Measurements from ENCODE around the gene DEPDC1B. TPM values are rescaled to one million over a fixed set of nuclear protein-coding genes. Genes with fewer than 3 reads are reported as not detected.
"Not testable (repeated sequence)": the region's sequence is repeated elsewhere in the genome, so short reads cannot be mapped to it uniquely, and the experiment has no call there.

Gene DEPDC1B
- total RNA-seq, 1 donor from 2014 or later: not detected

DNA sequence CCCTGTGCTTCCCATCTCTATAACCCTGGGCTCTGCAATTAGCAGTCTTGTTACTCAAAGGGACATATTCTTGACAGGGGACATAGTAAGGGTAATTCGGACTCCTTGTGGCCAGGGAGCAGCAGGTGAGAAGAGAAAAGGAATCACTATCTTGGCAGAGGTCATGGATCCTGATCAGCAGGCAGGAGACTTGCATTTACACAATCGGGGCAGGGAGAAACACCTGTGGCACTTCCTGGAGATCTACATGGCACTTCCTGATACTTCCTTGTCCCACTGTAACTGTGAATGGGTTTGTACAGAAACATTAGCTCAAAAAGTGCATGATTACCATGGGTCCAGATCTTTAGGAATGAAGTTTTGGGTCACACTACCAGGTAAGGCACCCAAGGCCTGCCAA lies 29.2 kb downstream of the DEPDC1B start:
- DNase-seq (ENCODE audit: low spot score): no peak
- intact Hi-C loops (cut with DNase I): loop anchor here (10.0 kb wide), 1 partner anchor 396 kb away; no protein-coding TSS in a partner anchor

DNA sequence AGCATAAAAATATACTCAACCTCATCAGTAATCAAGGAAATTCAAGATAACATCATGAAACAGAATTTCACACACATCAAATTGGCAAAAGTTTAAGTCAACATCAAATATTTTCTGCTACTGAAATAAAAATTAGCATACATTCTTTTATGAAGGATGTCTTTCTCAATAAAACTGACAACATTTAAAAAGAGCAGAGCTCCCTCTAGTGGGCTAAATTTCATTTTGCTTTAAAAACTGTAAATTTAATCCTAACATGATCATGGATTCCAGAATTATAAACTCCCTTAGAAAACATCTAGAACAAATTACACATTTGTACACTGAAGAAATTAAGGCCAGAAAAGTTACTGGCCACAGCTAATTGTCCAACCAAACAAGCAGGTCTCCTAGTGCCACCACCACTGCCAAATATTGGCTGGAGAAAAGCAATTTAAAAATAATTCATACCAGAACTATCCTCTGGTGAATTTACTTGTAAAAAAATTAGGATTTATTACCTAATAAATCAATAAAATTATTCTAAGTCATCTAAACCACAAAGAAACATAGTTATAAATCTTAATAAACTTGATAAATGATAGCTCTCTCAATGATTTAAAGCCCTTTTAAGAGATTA lies 31.2 kb downstream of the DEPDC1B start:
- DNase-seq (ENCODE audit: low spot score): no peak
- intact Hi-C loops (cut with DNase I): loop anchor here (5.0 kb wide), 2 partner anchors 851 to 1264 kb away; no protein-coding TSS in a partner anchor

DNA sequence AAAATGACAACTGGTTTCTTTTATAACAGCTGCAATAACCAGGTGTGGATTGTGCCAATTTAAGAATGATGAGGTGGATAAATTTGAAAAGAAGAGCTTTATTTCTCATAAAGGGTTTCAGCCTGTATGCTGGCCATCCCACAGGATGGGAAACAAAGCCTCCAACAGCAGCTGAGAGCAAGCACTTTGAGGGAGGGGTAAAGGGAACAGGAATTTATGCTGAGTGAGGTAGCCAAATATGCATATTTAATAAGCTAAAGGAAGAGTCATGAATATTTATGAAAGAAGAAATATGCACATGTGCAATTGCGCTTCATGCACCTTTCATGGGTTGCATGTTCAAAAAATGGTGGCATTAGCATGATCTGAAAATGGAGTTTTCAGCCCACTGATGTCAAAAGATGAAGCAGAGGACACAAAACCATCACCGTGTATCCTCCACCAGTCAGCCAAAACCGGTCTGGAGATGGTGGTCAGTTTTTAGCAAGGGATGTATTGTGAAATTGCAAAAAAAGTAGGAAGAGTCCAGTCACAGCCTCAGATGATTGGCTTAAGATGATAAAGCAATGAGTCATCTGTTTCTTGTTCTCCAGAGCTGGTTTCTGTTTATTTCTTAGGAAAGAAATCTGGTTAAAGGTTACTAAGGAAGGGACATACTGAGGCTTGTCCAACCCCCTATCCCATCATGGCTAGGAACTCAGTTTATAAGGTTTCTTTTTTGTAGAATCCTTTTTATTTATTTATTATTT lies 47.9 kb downstream of the DEPDC1B start:
- no peak for DNase-seq (ENCODE audit: low spot score)
- intact Hi-C loops (cut with DNase I): loop anchor here (5.0 kb wide), 1 partner anchor 840 kb away; no protein-coding TSS in a partner anchor

DNA sequence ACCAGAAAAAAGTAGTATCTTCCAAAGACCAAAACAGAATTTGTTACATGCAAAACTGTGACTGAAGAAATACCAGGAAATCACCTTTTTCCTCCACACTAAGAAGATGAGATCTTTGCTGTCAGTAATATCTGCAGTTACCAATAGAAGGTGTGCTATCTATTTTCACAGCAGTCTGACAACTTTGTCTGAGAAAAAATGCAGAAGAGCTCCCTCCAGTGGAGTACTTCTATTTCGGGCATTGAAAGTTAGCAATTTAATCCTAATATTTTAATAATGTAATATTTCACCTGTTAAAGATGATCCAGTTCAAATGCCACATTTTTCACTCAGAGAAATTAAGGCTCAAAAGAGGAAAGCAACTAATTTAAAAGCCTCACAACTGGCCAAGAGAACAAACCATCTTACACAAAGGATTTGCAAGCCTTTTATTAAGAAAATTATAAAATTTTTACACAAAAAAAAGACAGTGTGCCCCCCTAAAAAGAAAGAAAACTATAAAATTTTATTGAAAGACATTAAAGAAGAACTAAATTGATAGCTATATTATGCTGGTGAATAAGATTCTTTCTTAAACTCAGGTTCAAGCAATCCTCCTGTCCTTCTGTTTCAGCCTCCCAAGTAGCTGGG lies 50.6 kb downstream of the DEPDC1B start:
- no peak for DNase-seq (ENCODE audit: low spot score)
- intact Hi-C loops (cut with DNase I): no loop called here

DNA sequence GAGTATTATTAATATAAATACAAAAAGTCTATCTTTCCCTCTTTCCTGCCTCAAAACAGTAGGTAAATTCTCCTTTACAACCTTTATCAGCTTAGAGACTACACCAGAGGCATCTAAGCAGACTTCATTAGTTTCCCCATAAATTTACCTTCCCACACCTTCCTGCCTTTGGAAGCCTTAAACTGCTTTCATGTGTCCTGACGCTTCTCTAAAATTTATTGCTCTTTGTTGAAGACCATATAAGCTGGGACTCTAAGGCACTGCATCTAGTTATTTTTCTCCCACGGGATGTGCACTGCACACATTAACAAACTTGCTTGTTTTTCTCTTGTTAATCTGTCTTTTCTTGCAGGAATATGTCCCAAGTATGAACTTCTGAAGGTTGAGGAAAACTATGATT lies 51.8 kb downstream of the DEPDC1B start:
- intact Hi-C loops (cut with DNase I): no loop called here
- no peak for DNase-seq (ENCODE audit: low spot score)

DNA sequence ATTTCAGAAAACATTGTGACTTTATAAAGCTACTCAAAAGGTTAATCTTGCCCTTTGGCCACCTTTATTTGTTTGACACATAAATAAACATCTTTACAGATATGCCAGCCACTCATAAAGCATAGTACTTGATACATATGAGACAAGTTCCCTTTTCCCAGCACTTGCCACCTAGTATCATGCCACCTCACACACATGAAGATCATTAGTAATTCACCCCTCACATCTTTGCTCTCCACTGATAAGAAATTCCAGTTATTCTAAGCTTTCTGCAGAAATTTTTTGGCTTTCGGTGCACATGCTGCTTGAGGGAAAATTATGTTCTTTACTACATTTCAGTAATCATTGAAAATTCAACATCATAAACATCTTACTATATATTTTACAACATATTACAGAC lies 59.1 kb downstream of the DEPDC1B start:
- intact Hi-C loops (cut with DNase I): no loop called here
- no peak for DNase-seq (ENCODE audit: low spot score)

DNA sequence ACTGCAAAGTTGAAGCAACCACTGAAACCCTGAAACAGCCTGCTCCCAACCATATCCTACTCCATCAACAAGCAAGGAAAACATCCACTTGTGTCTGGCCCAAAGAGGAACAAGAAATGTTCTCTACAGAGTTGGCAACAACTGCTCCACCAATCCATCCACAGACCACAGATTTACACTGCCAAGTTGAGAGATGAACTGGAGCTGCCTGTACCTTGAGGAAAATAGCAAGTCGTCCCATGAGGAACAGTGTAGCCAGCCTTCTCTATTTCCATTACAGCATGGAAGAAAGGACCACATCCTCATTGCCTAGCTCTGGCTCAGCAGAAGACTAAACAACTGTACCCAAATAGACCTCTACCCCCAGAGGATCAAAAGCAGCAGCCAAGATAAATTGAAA lies 60.4 kb downstream of the DEPDC1B start:
- no peak for DNase-seq (ENCODE audit: low spot score)
- intact Hi-C loops (cut with DNase I): no loop called here

DNA sequence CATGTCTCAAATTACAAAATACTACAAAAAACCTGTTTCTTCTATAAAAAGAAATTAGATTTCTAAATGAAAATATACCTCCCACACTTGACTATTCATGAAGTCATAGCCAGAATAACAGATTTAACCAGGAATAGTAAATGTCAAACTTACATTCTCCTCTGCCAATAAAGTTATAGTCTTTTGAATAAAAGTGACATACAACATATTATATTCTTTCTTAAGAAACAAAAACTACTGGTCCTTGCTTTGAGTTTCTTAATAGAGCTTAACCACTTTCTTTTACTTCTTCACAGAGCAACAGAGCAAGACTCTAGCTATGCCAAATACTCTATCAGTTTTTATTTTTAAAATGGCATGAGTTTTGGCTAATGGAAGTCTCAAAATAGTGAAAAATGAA lies 61.7 kb downstream of the DEPDC1B start:
- DNase-seq (ENCODE audit: low spot score): no peak
- intact Hi-C loops (cut with DNase I): no loop called here

DNA sequence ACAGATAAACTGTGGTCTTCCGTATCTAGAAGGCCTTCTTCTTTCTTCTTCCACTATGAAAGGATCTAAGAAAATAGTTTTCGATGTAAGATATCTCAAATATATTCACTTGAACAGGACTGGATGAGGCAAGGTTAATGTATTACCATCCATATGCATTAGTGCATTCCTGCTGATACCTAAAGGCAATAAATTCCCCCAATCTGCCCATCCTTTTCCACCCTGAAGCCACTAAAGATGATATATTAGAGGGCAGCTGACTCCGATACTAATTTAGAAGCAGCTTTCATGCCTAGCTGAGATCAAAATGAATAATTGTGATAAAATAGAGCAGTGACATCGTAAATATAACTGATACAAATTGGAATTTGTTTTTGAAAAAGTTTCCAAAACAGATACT lies 63.3 kb downstream of the DEPDC1B start:
- DNase-seq (ENCODE audit: low spot score): no peak
- intact Hi-C loops (cut with DNase I): no loop called here

DNA sequence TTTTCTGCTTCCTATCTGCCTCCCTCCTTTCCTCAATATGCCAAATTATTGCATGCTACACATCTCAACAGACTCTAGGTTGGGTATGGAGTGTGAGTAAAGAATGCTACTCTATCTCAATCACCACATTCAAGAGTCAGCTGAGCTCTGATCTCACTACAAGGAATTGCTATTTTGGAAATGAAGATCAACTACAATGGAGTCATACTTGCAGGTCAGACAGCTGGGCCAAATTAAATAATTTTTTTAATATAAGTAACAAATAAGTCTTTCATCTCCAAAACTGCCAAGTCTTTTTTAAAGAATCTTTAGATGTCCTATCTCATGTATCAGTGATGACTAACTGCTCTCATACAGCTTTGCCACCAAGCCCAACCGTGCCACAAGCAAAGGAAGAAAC lies 64.0 kb downstream of the DEPDC1B start:
- DNase-seq (ENCODE audit: low spot score): no peak
- intact Hi-C loops (cut with DNase I): no loop called here

DNA sequence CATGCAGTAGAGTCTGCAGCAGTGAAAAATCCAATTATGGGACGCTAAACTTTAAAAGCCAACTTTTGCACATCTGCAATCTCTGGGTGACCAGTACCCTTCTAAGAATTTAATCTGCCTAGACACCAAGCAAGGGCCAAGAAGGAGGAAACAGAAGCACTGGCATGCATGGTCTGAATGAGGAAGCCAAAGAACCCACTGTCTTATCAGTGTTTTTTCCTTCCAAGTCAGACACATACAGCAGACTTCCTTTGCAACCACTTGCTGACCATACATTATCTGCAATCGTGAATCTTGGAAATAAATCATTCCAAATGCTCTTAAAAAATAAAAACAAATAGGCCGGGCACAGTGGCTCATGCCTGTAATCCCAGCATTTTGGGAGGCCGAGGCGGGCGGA lies 65.9 kb downstream of the DEPDC1B start:
- DNase-seq (ENCODE audit: low spot score): no peak
- intact Hi-C loops (cut with DNase I): no loop called here

DNA sequence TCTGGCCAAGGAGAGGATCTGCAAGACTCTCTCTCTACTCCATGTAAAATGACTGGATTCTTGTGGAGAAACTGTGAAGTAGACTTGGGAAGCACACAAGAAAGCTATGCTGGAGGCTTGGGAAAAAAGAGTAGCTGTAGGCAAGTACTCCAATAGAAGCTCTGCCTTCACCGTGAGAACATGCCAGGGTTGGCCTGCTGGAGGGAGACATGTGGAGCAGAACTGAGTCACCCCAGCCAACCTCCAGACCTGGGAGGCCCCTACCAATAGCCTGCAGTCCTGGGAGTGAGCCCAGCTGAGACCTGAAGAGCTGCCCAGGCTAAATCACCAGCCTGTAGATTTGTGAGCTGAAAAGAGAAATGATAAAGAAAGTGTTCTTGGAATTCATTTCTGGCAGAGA lies 66.6 kb downstream of the DEPDC1B start:
- DNase-seq (ENCODE audit: low spot score): no peak
- intact Hi-C loops (cut with DNase I): no loop called here

DNA sequence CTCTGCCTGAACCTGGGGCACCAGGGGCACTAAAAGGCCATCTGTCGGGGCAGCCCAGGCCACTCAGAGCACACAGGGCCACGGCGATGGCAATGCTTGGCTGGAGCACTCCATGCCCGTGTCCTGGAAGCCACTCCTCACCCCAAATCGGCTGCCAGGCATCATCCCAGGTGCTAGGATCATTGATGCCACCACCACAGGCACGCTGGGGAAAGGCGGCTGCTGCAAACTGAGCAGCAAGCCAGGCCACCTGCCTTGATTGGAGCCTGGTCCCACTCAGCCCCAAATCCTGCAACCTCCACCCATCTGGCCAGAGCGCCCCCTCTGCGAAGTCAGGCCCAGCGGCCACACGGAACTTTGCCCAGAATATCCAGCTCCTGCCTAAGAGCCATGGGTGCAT lies 67.8 kb downstream of the DEPDC1B start:
- intact Hi-C loops (cut with DNase I): no loop called here
- no peak for DNase-seq (ENCODE audit: low spot score)

DNA sequence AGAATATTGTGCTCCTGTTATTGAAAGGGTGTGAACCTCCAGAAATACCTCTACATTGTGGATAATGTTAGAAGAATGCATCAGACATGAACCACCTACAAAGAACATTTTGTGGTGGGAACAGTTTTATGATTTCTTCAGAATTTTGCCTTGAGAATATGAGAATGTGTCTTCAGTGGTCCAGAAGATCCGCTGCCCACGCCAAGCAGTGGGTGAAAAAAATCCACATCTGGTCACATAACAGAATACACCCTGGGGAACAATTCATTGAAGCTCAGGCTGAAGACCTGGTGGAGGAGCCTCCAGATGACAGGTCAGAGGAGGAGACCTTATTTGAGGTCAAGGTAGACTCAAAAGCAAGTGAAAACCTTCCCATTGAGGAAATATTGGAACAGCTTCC lies 69.1 kb downstream of the DEPDC1B start:
- intact Hi-C loops (cut with DNase I): no loop called here

DNA sequence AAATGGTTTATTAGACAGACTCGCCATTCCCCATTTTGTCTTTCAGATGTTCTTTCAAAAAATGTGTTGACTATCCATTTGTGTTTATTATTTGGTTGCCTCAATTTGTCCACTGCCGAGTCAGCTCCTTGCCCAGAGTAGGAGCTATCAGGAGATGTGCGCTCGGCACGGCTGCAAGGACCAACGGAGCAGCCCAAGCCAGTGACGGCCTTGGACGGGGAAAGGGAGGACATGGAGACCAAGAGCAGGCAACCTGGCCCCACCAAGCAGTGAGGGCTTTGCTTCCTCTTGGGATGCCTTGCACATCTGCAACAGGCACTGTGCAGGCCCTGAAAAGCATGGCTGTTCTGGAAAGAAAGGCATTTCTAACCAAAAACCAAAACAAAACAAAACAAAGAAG lies 69.8 kb downstream of the DEPDC1B start:
- intact Hi-C loops (cut with DNase I): no loop called here
- DNase-seq (ENCODE audit: low spot score): no peak

More for the DNA sequence above, 69.1 kb downstream of the DEPDC1B start:
- DNase-seq (ENCODE audit: low spot score): no peak

DNA sequence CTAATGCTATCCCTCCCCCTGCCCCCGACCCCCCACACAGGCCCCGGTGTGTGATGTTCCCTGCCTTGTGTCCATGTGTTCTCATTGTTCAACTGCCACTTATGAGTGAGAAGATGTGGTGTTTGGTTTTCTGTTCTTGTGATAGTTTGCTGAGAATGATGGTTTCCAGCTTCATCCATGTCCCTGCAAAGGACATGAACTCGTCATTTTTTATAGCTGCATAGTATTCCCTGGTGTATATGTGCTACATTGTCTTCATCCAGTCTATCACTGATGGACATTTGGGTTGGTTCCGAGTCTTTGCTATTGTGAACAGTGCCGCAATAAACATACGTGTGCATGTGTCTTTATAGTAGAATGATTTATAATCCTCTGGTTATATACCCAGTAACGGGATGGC lies 75.1 kb downstream of the DEPDC1B start:
- intact Hi-C loops (cut with DNase I); DNase-seq (ENCODE audit: low spot score): not testable (repeated sequence)

DNA sequence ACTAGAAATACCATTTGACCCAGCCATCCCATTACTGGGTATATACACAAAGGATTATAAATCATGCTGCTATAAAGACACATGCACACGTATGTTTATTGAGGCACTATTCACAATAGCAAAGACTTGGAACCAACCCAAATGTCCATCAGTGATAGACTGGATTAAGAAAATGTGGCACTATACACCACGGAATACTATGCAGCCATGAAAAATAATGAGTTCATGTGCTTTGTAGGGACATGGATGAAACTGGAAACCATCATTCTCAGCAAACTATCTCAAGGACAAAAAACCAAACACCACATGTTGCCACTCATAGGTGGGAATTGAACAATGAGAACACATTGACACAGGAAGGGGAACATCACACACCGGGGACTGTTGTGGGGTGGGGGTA lies 79.2 kb downstream of the DEPDC1B start:
- intact Hi-C loops (cut with DNase I); DNase-seq (ENCODE audit: low spot score): not testable (repeated sequence)

DNA sequence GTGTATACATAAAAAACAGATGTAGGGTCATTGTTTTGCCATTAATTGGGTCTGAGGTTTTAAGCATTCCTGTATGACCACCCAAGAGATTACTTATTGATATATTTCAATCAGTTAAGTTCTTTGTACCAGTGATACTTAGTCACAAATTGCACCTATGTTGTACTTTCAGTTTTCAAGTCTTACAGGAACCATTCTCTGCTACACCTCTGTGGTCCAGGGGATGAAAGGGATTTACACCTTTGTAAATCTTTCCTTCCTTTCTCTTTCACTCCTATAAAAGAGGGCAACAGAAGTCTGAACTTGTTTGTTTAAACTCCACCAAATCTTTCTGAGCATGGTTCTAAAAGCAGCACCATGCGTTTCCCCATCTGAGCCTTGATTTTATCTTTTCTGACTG lies 86.1 kb downstream of the DEPDC1B start:
- intact Hi-C loops (cut with DNase I): no loop called here
- no peak for DNase-seq (ENCODE audit: low spot score)

DNA sequence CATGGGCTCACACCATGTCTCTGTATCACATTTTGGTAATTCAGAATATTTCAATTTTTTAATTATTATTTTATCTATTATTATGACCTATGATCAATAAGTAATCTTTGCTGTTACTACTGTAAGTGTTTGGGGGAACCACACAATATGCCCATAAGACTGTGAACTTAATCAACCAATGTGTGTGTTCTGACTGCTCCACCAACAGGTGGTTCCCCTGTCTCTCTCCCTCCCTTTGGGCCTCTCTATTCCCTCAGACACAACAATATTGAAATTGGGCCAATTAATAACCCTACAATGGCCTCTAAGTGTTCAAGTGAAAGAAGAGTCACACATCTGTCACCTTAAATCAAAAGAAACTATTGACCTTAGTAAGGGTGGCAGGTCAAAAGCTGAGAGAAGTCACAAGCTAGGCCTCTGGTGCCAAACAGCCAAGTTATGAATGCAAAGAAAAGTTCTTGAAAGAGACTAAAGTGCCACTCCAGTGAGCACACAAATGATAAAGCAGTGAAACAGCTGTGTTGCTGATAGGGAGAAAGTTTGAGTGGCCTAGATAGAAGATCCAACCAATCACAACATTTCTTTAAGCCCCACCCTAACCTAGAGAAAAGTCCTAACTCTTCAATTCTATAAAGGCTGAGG lies 88.7 kb downstream of the DEPDC1B start:
- no peak for DNase-seq (ENCODE audit: low spot score)
- intact Hi-C loops (cut with DNase I): no loop called here

DNA sequence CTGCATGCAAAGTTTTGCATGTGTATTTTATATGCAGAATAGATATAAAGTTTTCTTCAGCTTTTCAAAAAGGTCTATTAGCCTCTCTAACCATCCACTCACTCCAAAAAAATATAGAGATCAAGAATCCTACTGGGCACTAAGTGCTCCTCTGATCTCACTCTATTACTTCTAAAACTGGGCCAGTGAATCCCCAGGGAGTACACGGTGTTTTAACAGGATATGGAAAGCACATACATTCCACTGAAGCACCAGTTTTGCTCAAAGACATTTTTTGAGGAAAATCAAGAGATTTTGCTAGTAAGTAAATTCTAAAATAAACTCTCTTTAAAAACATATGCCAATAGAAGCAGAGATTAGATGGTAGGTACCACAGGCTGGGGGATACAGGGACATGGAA lies 95.2 kb downstream of the DEPDC1B start:
- intact Hi-C loops (cut with DNase I): no loop called here
- no peak for DNase-seq (ENCODE audit: low spot score)

All from cardiac septum (tissue), 1 donor.